Measurements from ENCODE around the gene FUS. TPM values are rescaled to one million over a fixed set of nuclear protein-coding genes. Genes with fewer than 3 reads are reported as not detected.

Gene FUS
- total RNA-seq, 1 experiment from 2014 or later: 770 TPM

GRCh38 chr16:31216422-31217135 lies 36.6 kb downstream of the FUS start, which contains the start of gene PYDC1 (continued):
- TF ChIP-seq MYBL2 (CRISPR knock-in tag; IDR thresholded peaks at IDR 0.05) (peak; percentile 70), KAT7 (CRISPR knock-in tag; IDR thresholded peaks at IDR 0.05; ENCODE audit: borderline replicate concordance) (no peak), ZSCAN18 (CRISPR knock-in tag; IDR thresholded peaks at IDR 0.05) (no peak), FOXK1 (CRISPR knock-in tag; IDR thresholded peaks at IDR 0.05) (peak; percentile 73; the same call in 1 of the 2 replicates), ELF4 (CRISPR knock-in tag; IDR thresholded peaks at IDR 0.05; ENCODE audit: low read depth) (no peak), CTCF (IDR thresholded peaks at IDR 0.05) (no peak), EMX1 (CRISPR knock-in tag; IDR thresholded peaks at IDR 0.05) (no peak), NFYB (CRISPR knock-in tag; conservative IDR thresholded peaks at IDR 0.05; ENCODE audit: low read depth) (no peak; the same call in 1 of the 2 replicates), ZNF232 (CRISPR knock-in tag; IDR thresholded peaks at IDR 0.05) (0 out of 2 replicates have a peak, but pooled peaks have one; percentile 39), GRHL2 (CRISPR knock-in tag; IDR thresholded peaks at IDR 0.05; ENCODE audit: insufficient replicate concordance, severe bottlenecking) (no peak), NR3C1 (CRISPR knock-in tag; conservative IDR thresholded peaks at IDR 0.05; ENCODE audit: low read depth) (no peak), JAZF1 (CRISPR knock-in tag; IDR thresholded peaks at IDR 0.05) (no peak), E2F4 (CRISPR knock-in tag; IDR thresholded peaks at IDR 0.05; ENCODE audit: borderline replicate concordance, low read depth) (peak; percentile 57; the same call in 1 of the 2 replicates), TCF7 (CRISPR knock-in tag; IDR thresholded peaks at IDR 0.05; ENCODE audit: low read depth) (0 out of 2 replicates have a peak, but pooled peaks have one; percentile 72), FOXP1 (CRISPR knock-in tag; IDR thresholded peaks at IDR 0.05; ENCODE audit: borderline replicate concordance) (peak; percentile 91), E2F5 (CRISPR knock-in tag; IDR thresholded peaks at IDR 0.05) (peak; percentile 72; the same call in 1 of the 2 replicates), ZNF219 (CRISPR knock-in tag; IDR thresholded peaks at IDR 0.05; ENCODE audit: borderline replicate concordance) (no peak), OVOL2 (CRISPR knock-in tag; IDR thresholded peaks at IDR 0.05; ENCODE audit: borderline replicate concordance) (no peak), RORB (CRISPR knock-in tag; IDR thresholded peaks at IDR 0.05) (no peak), AR (CRISPR knock-in tag; IDR thresholded peaks at IDR 0.05) (no peak), TEAD4 (CRISPR knock-in tag; IDR thresholded peaks at IDR 0.05) (no peak), ZNF423 (CRISPR knock-in tag; IDR thresholded peaks at IDR 0.05) (no peak), NFE2L1 (CRISPR knock-in tag; IDR thresholded peaks at IDR 0.05) (peak; percentile 79; the same call in 1 of the 2 replicates), ZBTB21 (CRISPR knock-in tag; IDR thresholded peaks at IDR 0.05; ENCODE audit: borderline replicate concordance) (no peak; the same call in 1 of the 2 replicates), GTF2I (CRISPR knock-in tag; conservative IDR thresholded peaks at IDR 0.05) (no peak), E2F1 (CRISPR knock-in tag; IDR thresholded peaks at IDR 0.05) (no peak), ZNF671 (CRISPR knock-in tag; IDR thresholded peaks at IDR 0.05) (no peak)
